ENCODE data around the gene DIPK2A.

DNA sequence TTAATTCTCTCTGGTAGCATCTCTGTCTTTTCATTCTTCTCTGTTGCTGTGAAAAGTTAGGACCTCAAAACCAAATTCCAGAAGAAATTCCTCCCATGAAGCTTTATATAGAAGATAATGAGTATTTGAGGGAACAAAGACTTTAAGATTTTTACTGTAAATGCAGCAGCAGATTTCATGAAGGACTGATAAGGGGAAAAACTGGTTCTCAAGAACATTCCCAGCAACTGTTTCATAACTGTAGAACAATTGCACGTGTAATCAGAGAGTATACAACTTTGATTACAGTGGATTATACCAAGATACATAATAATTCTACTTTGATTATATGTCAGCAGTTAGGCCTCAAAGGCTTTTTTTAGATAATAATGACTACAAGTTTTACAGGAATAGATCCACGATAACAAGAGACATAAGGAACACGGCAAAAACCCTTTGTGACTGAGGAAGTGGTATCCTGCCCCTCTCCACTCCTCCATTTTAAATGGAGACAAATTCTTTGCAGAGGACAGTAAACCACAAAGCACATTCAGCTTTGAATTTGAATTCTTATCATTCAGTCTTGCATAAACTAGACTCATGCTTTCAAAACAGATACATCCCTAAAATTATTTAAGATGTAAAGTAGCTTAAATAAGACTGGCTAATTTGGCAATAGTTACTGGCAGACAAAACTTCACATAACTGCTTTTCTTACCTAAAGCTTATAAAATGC is 42.9 kb upstream of the DIPK2A start:
- TF ChIP-seq, protein P1, sequence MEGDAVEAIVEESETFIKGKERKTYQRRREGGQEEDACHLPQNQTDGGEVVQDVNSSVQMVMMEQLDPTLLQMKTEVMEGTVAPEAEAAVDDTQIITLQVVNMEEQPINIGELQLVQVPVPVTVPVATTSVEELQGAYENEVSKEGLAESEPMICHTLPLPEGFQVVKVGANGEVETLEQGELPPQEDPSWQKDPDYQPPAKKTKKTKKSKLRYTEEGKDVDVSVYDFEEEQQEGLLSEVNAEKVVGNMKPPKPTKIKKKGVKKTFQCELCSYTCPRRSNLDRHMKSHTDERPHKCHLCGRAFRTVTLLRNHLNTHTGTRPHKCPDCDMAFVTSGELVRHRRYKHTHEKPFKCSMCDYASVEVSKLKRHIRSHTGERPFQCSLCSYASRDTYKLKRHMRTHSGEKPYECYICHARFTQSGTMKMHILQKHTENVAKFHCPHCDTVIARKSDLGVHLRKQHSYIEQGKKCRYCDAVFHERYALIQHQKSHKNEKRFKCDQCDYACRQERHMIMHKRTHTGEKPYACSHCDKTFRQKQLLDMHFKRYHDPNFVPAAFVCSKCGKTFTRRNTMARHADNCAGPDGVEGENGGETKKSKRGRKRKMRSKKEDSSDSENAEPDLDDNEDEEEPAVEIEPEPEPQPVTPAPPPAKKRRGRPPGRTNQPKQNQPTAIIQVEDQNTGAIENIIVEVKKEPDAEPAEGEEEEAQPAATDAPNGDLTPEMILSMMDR (conservative IDR thresholded peaks at IDR 0.05; ENCODE audit: low read depth, low read length): no peak
- no peak for TF ChIP-seq EZH2 (IDR thresholded peaks at IDR 0.05; ENCODE audit: low read length, unreplicated experiment)
